OCI-LY3 (cell line): ENCODE results near the gene BEST3.

Source experiments
- CTCF ChIP-seq: fragments of 200-600, 300-600 bp; sonication (generic); IDR thresholded peaks from 2 replicates; pipeline ENCODE4 v1.5.1; 2014; ENCODE audit warnings: antibody characterized with exemption, low read length, low read depth
- EZH2phosphoT487 ChIP-seq: fragments of 200-600 bp; shearing (Covaris generic); IDR thresholded peaks from 2 replicates; pipeline ENCODE4 v1.6.1; 2018; ENCODE audit warnings: antibody characterized with exemption, mixed run types, low read depth

- TF ChIP-seq CTCF (peak; percentile 93), EZH2phosphoT487 (no peak)
These were observed 59.6 kb downstream of the BEST3 start for GRCh38 chr12:69639400-69640016.
